GM19099 (cell line): Measurements from ENCODE around the gene MOAP1.
A peak's percentile ranks its signal among the peaks of the same experiment; 100 is the strongest.

Experiments used
- POLR2A ChIP-seq: IDR thresholded peaks from 3 replicates; pipeline ENCODE4 v1.6.1; 2011; ENCODE audit warnings: low read depth; ENCODE audit not compliant: insufficient read length; ENCODE audit errors: extremely low read depth

The MOAP1 gene

GRCh38 chr14:93184391-93185348 lies at the start of gene MOAP1, which contains the start of gene LYSET:
Gene MOAP1 (minus strand): TSS chr14:93184897. CDS start chr14:93184242, 655 bp downstream.
Gene LYSET (plus strand): TSS chr14:93185317. CDS start chr14:93185406, 89 bp downstream.
- TF ChIP-seq POLR2A, result peak; percentile 84

GRCh38 chr14:93232159-93232558 lies 47.5 kb upstream of the MOAP1 start:
- no peak for TF ChIP-seq POLR2A

- TF ChIP-seq POLR2A, result no peak
Measured at GRCh38 chr14:93231129-93231979, 46.7 kb upstream of the MOAP1 start.

GRCh38 chr14:93230539-93230938 lies 45.8 kb upstream of the MOAP1 start:
- no peak for TF ChIP-seq POLR2A

GRCh38 chr14:93228550-93228949 lies 43.9 kb upstream of the MOAP1 start:
- TF ChIP-seq POLR2A, result no peak

- no peak for TF ChIP-seq POLR2A
Measured at GRCh38 chr14:93223565-93223964, 38.9 kb upstream of the MOAP1 start.

- no peak for TF ChIP-seq POLR2A
Measured at GRCh38 chr14:93220509-93220908, 35.8 kb upstream of the MOAP1 start.

- no peak for TF ChIP-seq POLR2A
Measured at GRCh38 chr14:93219103-93219726, 34.5 kb upstream of the MOAP1 start.

- no peak for TF ChIP-seq POLR2A
Measured at GRCh38 chr14:93214598-93214997, 29.9 kb upstream of the MOAP1 start.

- TF ChIP-seq POLR2A, result no peak
Measured at GRCh38 chr14:93212432-93212831, 27.7 kb upstream of the MOAP1 start.

GRCh38 chr14:93207468-93208308 lies 23.0 kb upstream of the MOAP1 start:
- no peak for TF ChIP-seq POLR2A

- TF ChIP-seq POLR2A, result peak; percentile 88
Measured at GRCh38 chr14:93206793-93207467, 22.2 kb upstream of the MOAP1 start, which contains the start of the genes GON7 and UBR7. Gene GON7 (minus strand): TSS chr14:93207065. CDS start chr14:93207037, 28 bp downstream. Gene UBR7 (plus strand): TSS chr14:93207256. CDS start chr14:93207292, 36 bp downstream.

- no peak for TF ChIP-seq POLR2A
Measured at GRCh38 chr14:93201155-93201704, 16.5 kb upstream of the MOAP1 start.
